NCI-H2107 treated with DMSO at 0.1 percent for 48 hours (cell line): ENCODE measurements around the gene CCR5.
A peak's percentile ranks its signal among the peaks of the same experiment; 100 is the strongest.

Source experiments
- DNase-seq: peaks from one replicate; lab custom pipeline; 2025; ENCODE audit not compliant: unreplicated experiment; lab: John Stamatoyannopoulos, UW

The CCR5 gene

DNA sequence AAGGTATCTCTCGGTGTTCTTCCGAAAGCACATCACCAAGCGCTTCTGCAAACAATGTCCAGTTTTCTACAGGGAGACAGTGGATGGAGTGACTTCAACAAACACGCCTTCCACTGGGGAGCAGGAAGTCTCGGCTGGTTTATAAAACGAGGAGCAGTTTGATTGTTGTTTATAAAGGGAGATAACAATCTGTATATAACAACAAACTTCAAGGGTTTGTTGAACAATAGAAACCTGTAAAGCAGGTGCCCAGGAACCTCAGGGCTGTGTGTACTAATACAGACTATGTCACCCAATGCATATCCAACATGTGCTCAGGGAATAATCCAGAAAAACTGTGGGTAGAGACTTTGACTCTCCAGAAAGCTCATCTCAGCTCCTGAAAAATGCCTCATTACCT, 12.3 kb upstream of the CCR5 start:
- no peak for DNase-seq

DNA sequence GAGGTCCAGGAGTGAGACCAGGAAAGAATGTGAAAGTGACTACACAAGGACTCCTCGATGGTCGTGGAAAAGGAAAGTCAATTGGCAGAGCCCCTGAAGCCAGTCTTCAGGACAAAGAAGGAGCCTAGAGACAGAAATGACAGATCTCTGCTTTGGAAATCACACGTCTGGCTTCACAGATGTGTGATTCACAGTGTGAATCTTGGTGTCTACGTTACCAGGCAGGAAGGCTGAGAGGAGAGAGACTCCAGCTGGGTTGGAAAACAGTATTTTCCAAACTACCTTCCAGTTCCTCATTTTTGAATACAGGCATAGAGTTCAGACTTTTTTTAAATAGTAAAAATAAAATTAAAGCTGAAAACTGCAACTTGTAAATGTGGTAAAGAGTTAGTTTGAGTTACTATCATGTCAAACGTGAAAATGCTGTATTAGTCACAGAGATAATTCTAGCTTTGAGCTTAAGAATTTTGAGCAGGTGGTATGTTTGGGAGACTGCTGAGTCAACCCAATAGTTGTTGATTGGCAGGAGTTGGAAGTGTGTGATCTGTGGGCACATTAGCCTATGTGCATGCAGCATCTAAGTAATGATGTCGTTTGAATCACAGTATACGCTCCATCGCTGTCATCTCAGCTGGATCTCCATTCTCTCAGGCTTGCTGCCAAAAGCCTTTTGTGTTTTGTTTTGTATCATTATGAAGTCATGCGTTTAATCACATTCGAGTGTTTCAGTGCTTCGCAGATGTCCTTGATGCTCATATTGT, 10.8 kb upstream of the CCR5 start:
- DNase-seq: peak; percentile 77

DNA sequence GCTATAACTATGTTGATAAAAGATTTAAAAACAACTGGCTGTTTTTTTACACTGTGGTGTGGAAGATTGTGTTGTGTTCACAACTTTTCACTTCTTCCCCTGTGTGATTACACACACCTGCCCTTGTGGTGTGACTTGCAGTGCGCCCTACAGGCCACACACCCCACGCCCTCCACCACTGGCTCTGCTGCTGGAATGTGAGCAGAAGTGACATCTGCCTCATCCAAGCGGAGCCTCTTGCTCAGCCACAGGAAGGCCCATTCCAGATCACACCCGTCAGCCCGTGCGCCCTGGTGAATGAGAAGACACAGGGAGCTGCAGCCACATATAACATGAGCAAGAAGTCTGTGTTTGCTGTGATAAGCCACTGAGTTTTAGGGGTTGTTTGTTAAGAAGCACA, 9.8 kb upstream of the CCR5 start:
- DNase-seq: no peak

DNA sequence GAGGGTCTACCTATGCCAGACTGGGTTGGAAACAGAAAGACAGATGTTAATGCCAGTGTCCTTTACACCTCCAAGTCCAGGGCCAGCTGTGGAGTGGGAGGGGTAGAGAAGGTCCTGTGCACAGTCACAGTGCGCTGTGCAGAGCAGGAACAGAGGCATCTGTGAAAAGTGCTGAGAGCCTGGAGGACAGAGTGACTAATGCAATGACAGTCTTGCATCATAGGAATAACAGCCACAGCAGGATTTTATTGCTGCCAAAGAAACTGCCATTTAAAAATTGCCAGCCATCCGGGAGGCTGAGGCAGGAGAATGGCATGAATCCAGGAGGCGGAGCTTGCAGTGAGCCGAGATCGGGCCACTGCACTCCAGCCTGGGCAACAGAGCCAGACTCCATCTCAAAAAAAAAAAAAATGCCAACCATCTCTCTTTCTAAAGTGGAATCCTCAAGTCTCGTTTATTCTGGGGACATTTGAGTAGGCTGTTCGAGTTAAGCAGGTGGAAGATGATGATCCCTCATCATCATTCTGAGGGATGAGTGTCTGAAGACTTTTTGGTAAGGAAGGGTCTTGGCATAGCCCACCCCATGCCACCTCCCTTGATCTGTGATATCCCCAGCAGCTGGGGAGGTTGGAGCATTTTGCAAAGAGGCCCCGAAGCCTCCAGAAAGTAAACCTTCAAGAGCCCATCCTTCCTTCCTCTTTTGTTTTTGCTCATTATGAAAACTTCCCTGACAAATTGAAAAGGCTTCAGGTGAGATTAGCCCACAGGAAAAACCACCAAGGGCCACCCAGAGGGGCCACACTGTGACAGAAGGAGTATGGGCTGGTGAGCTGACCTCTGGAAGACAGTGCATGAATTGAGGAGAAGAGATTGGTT, 9.1 kb upstream of the CCR5 start:
- DNase-seq: no peak

DNA sequence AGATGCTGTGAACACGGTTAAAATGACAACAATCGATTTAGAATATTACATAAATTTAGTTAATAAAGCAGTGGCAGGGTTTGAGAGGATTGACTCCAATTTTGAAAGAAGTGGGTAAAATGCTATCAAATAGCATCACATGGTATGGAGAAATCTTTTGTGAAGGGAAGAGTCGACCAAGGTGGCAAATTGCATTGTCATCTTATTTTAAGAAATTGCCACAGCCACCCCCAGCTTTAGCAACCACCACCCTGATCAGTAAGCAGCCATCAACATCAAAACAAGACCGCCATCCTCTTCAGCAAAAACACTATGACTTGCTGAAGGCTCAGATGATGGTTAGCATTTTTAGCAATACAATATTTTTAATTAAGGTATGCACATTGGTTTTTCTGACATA, 5.7 kb upstream of the CCR5 start:
- DNase-seq: no peak

DNA sequence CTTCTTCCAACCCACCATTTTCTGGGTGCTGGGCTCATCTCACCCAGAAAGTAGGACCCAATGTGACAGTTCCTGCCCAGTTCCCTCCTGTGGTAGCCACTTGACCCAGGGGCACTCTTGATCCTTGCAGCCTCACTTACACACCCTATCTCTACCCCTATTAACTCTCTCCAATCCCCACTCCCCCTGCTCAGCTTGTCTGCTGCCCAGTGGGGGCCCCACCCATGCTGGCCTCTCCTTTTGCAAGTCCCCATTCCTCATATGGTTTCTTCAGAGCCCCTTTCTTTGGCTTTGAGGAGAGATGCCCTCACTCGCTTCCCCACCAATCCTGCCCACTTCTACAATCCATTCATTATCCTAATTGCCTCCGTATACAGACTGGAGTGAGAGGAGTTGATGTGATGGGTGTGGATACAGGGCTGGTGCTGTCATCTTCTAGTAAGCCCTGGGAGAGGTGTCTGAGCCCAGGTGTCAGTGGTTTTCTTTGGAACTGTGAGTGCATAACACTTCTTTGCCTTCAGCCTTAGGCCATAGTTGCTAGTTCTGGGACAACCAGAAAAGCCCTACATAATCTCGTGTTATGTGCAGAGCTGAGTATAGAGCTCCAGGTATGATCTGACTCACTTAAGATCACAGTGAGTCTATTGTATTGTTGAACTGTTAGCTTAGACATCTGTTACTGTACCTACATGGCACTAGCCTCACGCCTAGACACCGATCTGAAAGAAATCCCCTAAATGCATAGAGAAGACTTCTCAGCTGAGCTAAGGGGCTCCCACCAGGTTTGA, 4.8 kb upstream of the CCR5 start:
- DNase-seq: no peak

DNA sequence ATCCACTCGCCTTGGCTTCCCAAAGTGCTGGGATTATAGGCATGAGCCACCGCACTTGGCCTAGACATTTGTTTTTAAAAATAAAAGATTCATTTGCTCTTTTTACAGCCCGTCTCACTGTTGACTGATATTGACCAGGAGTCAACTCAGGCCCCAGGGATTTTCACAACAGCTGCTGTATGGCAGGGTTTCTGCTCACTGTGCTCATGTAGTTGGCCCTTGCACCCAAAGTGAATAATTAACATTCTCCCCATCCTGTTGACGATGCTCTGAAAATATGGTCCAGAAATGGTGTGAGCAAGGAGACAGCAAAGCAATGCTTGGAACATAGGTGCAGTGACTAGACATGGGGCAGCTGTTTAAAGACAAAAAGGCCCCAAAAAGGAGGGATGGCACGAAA, 2.9 kb upstream of the CCR5 start:
- DNase-seq: no peak

DNA sequence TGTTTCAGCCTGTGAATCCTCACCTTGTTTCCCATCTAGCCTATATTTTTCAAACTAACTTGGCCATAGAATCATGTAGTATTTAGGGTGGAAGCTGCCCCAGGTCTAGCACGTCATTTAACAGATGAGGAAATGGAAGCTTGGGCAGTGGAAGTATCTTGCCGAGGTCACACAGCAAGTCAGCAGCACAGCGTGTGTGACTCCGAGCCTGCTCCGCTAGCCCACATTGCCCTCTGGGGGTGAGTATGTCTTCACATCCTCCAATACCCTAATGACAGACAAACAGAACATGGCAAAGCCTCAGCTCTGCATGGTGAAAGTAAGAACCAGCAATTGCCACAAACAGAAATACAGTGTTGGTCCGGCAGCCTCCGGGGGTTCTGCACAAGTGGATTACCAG, 2.2 kb upstream of the CCR5 start:
- DNase-seq: no peak

DNA sequence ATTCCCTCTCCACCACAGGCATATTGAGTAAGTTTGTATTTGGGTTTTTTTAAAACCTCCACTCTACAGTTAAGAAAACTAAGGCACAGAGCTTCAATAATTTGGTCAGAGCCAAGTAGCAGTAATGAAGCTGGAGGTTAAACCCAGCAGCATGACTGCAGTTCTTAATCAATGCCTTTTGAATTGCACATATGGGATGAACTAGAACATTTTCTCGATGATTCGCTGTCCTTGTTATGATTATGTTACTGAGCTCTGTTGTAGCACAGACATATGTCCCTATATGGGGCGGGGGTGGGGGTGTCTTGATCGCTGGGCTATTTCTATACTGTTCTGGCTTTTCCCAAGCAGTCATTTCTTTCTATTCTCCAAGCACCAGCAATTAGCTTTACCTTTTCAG, 1.6 kb upstream of the CCR5 start:
- no peak for DNase-seq

DNA sequence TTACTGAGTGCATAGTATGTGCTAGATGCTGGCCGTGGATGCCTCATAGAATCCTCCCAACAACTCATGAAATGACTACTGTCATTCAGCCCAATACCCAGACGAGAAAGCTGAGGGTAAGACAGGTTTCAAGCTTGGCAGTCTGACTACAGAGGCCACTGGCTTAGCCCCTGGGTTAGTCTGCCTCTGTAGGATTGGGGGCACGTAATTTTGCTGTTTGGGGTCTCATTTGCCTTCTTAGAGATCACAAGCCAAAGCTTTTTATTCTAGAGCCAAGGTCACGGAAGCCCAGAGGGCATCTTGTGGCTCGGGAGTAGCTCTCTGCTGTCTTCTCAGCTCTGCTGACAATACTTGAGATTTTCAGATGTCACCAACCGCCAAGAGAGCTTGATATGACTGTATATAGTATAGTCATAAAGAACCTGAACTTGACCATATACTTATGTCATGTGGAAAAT, 1.0 kb upstream of the CCR5 start:
- no peak for DNase-seq

DNA sequence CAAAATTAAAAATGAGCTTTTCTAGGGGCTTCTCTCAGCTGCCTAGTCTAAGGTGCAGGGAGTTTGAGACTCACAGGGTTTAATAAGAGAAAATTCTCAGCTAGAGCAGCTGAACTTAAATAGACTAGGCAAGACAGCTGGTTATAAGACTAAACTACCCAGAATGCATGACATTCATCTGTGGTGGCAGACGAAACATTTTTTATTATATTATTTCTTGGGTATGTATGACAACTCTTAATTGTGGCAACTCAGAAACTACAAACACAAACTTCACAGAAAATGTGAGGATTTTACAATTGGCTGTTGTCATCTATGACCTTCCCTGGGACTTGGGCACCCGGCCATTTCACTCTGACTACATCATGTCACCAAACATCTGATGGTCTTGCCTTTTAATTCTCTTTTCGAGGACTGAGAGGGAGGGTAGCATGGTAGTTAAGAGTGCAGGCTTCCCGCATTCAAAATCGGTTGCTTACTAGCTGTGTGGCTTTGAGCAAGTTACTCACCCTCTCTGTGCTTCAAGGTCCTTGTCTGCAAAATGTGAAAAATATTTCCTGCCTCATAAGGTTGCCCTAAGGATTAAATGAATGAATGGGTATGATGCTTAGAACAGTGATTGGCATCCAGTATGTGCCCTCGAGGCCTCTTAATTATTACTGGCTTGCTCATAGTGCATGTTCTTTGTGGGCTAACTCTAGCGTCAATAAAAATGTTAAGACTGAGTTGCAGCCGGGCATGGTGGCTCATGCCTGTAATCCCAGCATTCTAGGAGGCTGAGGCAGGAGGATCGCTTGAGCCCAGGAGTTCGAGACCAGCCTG, 984 bp downstream of the CCR5 start:
- no peak for DNase-seq

DNA sequence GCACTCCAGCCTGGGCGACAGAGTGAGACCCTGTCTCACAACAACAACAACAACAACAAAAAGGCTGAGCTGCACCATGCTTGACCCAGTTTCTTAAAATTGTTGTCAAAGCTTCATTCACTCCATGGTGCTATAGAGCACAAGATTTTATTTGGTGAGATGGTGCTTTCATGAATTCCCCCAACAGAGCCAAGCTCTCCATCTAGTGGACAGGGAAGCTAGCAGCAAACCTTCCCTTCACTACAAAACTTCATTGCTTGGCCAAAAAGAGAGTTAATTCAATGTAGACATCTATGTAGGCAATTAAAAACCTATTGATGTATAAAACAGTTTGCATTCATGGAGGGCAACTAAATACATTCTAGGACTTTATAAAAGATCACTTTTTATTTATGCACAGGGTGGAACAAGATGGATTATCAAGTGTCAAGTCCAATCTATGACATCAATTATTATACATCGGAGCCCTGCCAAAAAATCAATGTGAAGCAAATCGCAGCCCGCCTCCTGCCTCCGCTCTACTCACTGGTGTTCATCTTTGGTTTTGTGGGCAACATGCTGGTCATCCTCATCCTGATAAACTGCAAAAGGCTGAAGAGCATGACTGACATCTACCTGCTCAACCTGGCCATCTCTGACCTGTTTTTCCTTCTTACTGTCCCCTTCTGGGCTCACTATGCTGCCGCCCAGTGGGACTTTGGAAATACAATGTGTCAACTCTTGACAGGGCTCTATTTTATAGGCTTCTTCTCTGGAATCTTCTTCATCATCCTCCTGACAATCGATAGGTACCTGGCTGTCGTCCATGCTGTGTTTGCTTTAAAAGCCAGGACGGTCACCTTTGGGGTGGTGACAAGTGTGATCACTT, 2.0 kb downstream of the CCR5 start:
- DNase-seq: no peak

DNA sequence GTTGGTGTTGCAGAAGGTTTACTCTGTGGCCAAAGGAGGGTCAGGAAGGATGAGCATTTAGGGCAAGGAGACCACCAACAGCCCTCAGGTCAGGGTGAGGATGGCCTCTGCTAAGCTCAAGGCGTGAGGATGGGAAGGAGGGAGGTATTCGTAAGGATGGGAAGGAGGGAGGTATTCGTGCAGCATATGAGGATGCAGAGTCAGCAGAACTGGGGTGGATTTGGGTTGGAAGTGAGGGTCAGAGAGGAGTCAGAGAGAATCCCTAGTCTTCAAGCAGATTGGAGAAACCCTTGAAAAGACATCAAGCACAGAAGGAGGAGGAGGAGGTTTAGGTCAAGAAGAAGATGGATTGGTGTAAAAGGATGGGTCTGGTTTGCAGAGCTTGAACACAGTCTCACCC, 4.0 kb downstream of the CCR5 start:
- DNase-seq: no peak

DNA sequence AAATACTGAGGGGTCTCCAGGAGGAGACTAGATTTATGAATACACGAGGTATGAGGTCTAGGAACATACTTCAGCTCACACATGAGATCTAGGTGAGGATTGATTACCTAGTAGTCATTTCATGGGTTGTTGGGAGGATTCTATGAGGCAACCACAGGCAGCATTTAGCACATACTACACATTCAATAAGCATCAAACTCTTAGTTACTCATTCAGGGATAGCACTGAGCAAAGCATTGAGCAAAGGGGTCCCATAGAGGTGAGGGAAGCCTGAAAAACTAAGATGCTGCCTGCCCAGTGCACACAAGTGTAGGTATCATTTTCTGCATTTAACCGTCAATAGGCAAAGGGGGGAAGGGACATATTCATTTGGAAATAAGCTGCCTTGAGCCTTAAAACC, 4.5 kb downstream of the CCR5 start:
- DNase-seq: no peak

DNA sequence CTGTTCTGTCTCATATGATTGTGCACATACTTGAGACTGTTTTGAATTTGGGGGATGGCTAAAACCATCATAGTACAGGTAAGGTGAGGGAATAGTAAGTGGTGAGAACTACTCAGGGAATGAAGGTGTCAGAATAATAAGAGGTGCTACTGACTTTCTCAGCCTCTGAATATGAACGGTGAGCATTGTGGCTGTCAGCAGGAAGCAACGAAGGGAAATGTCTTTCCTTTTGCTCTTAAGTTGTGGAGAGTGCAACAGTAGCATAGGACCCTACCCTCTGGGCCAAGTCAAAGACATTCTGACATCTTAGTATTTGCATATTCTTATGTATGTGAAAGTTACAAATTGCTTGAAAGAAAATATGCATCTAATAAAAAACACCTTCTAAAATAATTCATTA, 5.1 kb downstream of the CCR5 start:
- DNase-seq: no peak

DNA sequence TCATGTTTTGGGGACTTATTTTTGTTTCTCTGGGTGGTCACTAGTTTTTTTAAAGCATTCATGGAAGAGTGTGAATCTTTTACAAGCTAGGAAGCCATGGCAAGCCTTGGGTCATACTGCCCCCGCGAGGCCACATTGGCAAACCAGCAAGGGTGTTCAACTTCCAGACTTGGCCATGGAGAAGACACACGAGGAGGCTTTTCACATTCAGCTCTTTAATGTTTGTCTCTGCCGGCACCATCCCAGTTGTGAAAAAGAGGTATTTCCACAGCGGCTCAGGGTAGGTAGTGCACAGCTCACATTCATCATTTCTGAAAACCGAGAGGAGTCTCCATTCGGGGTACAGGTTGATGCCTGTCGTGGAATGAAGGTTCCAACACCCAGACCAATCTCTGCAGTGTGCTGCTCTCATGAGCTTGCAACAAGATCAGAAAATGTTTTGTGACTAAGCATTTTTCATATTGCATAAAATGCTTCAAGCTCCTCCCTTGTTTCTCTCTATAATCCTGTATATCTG, 7.7 kb downstream of the CCR5 start:
- no peak for DNase-seq

DNA sequence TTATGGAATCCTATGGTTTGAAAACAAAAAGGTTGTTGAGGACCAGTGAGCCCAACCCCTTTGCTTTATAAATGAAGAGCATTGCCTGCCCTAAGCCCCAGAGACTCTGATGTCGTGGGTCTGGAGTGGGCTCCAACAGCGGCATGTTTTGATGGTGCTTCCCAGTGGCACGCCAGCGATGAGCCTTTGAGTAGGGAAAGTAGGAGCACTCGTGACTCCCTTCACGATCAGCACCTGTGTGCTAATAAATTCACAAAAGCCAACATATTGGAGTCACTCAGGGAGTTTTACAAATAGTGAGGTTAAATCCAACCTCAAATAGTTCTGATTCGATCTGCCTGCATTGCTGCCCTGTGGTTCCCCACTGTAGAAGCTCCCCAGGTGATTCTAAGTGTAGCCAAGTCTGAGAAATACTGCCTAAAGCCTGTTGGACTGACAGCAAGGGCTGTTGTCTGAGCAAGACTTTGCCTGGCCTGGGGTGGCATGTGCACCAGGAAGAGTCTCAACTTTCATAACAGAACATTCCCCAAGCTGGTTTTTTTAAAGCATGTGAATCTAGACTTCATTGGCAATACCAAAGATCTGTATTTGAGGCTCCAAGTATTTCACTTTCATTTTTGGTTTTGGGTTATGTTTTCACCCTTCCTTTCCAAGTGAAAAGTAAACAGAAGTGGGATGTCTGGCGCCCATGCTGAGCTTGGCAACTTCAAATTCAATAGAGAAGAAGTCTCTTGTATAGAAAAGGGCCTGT, 9.9 kb downstream of the CCR5 start:
- DNase-seq: no peak

DNA sequence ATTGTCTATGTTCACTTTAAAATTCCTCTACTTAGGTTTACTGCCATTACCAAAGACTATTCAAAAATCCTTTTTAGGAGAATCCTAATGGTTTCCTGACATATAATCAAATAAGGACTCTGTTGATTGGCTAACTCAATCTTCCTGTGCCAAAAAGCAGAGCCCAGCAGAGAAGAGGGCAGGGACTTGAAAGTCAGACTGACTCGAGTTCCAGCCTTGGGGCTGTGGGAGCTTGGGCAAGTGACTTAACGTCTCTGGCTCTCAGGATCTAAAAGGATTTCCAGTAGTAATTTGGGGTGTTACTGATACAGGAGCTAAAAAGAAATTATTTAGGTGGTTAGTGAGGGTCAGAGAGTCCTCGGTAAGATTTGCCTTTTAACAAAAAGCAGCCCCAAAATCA, 10.9 kb downstream of the CCR5 start:
- no peak for DNase-seq
